LHCN-M2 (cell line): ENCODE data around the gene HYPK. TPM values are rescaled to one million over a fixed set of nuclear protein-coding genes. Genes with fewer than 3 reads are reported as not detected.
"Not testable (repeated sequence)": the region's sequence is repeated elsewhere in the genome, so short reads cannot be mapped to it uniquely, and the experiment has no call there.

Experiments
- DNase-seq: peaks from one replicate; pipeline ENCODE4 v3.0.0-alpha.2; 2012; ENCODE audit warnings: low read depth
- total RNA-seq: library from RNA; depleted of rRNA; stranded (reverse); fragments of >200 nt; gene quantifications from 2 replicates; pipeline ENCODE4 v1.2.3, GENCODE V29; 2014

HYPK gene
- total RNA-seq, 1 experiment from 2014 or later: 10.3 TPM

DNA sequence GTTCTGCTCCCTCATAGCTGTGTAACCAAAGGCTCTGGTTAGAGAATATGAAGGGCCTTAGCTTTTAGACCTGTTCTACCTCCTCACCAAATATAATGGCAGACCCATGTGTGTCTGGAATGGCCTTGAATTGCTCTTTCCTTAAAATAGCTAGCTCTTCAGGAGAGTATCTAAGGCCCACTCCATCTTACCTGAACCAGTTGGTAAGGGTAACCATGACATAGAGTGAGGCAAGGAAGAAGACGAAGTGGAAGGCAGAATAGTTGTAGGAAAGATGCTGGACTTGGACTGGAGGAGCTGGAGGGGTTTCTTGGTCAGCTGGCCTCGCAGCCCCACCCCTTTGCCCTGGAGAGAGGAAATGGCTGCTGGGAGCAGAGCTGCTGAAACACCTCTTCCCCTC, 5.2 kb upstream of the HYPK start:
- DNase-seq: no peak

DNA sequence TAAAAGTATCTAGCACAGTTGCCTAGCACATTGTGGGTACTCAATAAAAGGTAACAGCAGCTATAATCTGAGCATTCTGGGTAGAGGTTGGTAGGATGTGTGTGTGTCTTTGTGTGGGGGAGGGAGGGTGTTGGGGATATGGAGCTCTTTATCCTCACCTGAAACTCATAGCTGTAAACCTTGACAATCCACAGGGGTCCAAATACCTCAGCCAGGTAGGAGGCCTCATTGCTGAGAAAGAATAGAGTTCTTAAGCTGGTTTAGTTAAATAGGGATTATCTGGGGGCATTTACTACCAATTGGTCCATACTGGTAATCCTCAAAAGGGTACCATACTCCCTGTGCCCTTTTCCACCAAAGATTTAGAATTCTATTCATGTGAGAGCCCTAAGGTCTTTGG, 4.4 kb upstream of the HYPK start:
- DNase-seq: no peak

- DNase-seq: no peak
Observed at GRCh38 chr15:43796566-43796965, 3.8 kb upstream of the HYPK start.

DNA sequence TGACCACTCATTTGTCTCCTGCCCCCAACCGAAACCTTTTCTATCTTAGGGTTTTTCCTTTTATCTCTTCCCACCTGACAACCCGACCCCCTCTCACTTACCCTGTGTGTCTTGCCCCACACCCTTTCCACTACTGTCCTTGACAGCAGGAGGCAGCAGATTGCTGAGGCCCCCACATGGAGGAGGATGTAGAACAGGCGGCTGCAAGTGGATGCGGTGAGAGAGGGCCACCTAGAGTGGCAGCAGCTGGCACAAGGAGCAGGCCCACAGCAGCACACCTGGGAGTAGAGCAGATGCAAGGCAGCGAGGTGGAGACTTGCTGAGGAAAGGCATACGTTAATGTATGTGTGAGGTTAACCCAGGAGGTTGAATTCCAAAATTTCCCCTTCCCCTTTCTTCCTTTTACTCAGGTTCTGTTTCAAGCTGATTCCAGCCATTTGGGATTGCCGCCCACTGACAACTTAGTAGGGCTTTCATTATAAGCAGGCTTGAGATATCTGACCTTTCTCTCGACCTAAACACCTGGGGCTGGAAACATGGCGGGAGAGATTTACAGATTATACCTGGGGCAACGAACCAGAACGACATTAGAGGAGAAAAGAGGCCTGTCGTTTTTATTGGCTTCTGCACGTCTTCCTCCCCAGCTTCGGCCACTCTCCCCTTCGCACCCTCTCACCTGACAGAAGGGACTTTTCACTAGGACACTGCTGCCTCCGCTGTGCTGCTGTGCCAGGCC, 1.0 kb upstream of the HYPK start:
- no peak for DNase-seq

GRCh38 chr15:43799945-43800285, 484 bp upstream of the HYPK start, which contains the start of gene SERINC4:
TSS of gene SERINC4 (minus strand) at chr15:43800220. CDS start at chr15:43799986, 234 bp downstream.
- DNase-seq: no peak

- not testable (repeated sequence) for DNase-seq
Observed at GRCh38 chr15:43802676-43803075, 2.3 kb downstream of the HYPK start.

GRCh38 chr15:43808435-43808950, 8.1 kb downstream of the HYPK start:
- no peak for DNase-seq

GRCh38 chr15:43808960-43809678, 8.7 kb downstream of the HYPK start:
- DNase-seq: no peak

DNA sequence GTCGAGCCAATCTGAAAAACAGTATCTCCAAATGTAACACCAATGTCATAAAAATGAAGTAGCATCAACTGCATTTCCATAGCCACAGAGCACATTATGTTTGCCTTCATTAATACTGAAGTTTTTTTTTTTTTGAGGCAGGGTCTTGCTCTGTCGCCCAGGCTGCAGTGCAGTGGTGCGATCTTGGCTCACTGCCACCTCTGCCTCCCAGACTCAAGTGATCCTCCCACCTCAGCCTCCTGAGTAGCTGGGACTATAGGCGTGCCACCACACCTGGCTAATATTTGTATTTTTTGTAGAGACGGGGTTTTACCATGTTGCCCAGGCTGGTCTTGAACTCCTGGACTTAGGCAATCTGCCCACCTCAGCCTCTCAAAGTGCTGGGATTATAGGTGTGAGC, 14.7 kb downstream of the HYPK start:
- DNase-seq: not testable (repeated sequence)

DNA sequence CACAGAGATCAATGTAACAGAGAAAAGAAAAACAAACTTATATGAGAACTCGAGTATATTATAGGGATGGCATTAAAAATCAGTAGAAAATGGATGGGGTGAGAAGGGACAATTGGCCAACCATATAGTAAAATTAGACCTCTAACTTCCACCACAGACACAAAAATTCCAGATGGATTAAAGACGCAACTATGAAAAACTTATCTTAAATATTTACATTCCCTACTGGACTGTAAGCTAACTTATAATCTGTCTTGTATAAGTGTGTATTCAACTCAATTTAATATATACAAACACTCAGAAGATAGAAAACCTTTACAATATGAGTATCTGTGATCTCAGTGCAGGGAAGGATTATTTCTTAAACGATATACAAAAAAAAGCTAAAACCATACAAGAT, 21.1 kb downstream of the HYPK start:
- no peak for DNase-seq

DNA sequence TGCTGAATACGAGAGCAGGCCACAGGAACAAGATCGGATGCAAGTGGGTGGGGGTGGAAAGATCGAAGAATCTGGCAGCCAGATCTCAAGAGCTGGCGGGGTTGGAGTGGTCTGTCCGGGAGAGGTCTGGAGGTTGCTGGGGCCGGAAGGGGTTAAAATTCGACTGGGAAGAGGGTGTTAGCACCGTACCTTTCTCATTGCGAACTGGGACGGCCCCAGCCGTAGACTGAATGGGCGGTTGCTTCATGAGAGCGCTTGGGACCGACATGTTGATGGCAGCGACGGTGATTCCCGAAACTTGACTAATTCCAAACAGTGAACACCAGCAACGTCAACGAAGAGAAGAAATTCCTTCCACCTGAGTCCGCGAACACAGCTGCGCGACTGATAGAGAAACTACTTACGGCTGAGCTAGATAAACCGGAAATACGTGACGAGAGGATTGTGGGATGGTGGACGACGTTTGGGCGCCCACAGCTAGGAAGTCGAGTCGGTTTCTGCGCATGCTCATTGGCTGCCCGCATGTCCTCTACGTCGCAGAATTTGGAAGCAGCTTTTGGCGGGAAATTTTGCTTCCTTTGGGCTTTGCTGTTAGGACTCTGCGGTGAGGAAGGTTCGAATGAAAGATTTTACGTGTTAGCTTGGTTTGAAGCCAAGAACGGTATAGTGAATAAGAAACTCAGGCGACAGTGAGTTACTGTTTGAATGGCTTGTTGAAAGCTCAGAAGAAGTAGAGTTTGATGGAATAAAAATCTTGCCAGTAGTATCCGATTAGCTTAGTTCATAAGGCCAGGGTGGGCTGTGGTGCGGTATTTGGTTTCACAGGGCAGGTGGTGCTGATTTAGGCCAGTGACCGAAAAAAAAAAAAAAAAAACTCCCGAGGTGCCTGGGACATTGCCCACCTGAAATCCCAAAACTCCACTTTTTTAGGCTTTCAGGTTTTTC, 24.2 kb downstream of the HYPK start, which contains the start of gene MFAP1:
MFAP1 (minus strand) TSS at position 389 of the 945 bp plus-strand sequence; CDS start at position 268, 121 bp downstream.
- peak; percentile 96 for DNase-seq

- DNase-seq: not testable (repeated sequence)
Observed at GRCh38 chr15:43825305-43825704, 24.9 kb downstream of the HYPK start.

DNA sequence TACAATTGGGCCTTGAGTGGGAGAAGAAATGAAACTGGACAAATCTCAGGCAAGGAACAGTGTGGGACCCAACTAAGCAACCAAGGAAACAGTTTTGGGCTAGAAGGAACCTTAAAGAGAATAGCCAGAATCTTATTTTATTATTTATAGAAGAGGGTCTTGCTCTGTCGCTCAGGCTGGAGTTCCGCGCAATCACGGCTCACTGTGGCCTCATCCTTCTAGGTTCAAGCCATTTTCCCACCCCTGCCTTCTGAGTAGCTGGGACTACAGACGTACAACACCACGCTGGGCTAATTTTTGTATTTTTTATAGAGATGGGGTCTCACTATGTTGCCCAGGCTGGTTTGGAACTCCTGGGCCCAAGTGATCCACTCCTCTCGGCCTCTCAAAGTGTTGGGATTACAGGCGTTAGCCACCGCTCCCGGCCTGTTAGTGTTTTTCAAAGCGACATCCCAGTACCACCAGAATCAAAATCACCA, 25.7 kb downstream of the HYPK start:
- no peak for DNase-seq

GRCh38 chr15:43826508-43827341, 26.3 kb downstream of the HYPK start, which contains the start of gene WDR76:
TSS of gene WDR76 (plus strand) at chr15:43827002. CDS start at chr15:43827033, 31 bp downstream.
- peak; percentile 81 for DNase-seq

DNA sequence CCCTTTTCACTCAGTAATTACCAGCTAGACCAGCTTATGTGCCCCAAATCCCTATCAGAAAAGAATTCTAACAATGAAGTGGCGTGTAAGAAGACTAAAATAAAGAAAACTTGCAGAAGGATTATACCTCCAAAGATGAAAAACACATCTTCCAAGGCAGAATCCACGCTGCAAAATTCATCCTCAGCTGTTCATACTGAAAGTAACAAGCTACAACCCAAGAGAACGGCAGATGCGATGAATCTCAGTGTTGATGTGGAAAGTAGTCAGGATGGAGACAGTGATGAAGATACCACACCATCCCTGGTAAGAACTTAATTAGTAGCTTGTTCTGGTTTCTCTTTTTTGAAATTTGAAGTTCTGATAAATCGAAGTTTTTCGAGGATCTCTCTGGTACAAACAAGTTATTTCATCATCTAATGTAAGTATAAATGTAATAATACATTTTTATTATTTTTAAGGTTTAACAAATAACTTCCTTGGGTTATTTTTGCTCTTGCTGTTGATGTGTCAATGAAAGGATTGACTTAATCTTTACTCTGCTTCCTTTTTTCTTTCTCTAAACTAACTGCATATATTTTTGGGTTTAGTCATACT, 27.8 kb downstream of the HYPK start:
- DNase-seq: peak; percentile 37

DNA sequence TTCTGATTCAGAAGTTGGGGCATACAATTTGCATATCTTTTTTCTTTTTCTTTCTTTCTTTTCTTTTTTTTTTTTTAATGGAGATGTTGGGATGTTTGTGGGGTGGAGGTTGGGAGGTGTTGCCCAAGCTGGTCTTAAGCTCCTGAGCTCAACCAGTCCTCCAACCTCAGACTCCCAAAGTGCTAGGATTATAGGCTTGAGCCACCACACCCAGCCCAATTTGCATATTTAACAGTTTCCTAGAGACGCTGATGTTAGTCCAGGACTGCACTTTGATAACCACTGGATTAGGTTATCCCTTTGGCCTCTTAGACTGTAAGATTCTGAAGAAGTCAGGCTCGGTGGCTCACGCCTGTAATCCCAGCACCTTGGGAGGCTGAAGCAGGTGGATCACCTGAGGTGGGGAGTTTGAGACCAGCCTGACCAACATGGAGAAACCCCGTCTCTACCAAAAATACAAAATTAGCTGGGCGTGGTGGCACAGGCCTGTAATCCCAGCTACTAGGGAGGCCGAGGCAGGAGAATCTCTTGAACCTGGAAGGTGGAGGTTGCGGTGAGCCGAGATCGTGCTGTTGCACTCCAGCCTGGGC, 29.6 kb downstream of the HYPK start:
- not testable (repeated sequence) for DNase-seq

GRCh38 chr15:43830691-43831275, 30.4 kb downstream of the HYPK start:
- not testable (repeated sequence) for DNase-seq

DNA sequence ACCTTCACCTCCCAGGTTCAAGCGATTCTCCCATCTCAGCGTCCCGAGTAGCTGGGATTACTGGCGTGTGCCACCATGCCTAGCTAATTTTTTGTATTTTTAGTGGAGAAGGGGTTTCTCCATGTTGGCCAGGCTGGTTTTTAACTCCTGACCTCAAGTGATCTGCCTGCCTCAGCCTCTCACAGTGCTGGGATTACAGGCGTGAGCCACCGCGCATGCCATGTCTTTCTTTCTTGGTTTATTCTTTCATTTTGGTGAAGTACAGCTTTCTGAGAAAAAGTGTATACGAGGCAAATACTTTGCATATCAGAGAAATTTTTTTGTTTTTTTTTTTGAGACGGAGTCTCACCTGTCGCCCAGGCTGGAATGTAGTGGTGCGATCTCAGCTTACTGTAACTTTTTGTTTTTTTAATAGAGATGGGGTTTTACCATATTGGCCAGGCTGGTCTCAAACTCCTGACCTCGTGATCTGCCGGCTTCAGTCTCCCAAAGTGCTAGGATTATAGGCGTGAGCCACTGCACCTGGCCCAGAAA, 31.2 kb downstream of the HYPK start:
- DNase-seq: not testable (repeated sequence)

DNA sequence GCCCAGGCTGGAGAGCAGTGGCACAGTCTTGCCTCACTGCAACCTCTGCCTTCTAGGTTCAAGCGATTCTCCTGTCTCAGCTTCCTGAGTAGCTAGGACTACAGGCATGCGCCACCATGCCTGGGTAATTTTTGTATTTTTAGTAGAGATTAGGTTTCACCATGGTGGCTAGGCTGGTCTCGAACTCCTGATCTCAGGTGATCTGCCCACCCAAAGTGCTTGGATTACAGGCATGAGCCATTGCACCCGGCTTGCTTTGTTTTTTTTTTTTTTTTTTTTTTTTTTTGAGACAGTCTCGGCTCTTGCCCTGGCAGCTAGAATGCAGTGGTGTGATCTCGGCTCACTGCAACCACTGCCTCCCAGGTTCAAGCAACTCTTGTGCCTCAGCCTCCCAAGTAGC, 32.1 kb downstream of the HYPK start:
- not testable (repeated sequence) for DNase-seq
